Loucy (cell line): ENCODE data around the gene WFDC10A.
"Not testable (repeated sequence)": the region's sequence is repeated elsewhere in the genome, so short reads cannot be mapped to it uniquely, and the experiment has no call there.

Source experiments
- H2AFZ ChIP-seq: fragments of 200-600 bp; sonication (generic); 2 replicates; pipeline ENCODE4 v1.6.0; 2016; ENCODE audit warnings: antibody characterized with exemption, mild to moderate bottlenecking, low read length, moderate library complexity
- H3F3A ChIP-seq: fragments of 200-600 bp; 2 replicates; pipeline ENCODE4 v1.6.0; 2016; ENCODE audit warnings: antibody characterized with exemption, low read depth, mild to moderate bottlenecking
- H3K27me3 ChIP-seq: fragments of 200-600 bp; sonication (generic); 2 replicates; pipeline ENCODE4 v1.6.1; 2014; ENCODE audit warnings: low read length, mild to moderate bottlenecking; ENCODE audit not compliant: insufficient read depth, poor library complexity, severe bottlenecking
- H3K36me3 ChIP-seq: fragments of 200-600 bp; sonication (generic); 2 replicates; pipeline ENCODE4 v1.6.1; 2016; ENCODE audit warnings: low read length; ENCODE audit not compliant: insufficient read depth
- H3K4me1 ChIP-seq: fragments of 200-600 bp; sonication (generic); 2 replicates; pipeline ENCODE4 v1.5.1; 2014; ENCODE audit warnings: low read length, mild to moderate bottlenecking; ENCODE audit not compliant: insufficient read depth, poor library complexity, severe bottlenecking
- H3K4me2 ChIP-seq: fragments of 200-600 bp; sonication (generic); 2 replicates; pipeline ENCODE4 v1.6.0; 2014; ENCODE audit warnings: antibody characterized with exemption, low read length, low read depth, mild to moderate bottlenecking; ENCODE audit not compliant: poor library complexity, severe bottlenecking
- H3K4me3 ChIP-seq: fragments of 200-600 bp; sonication (generic); 2 replicates; pipeline ENCODE4 v1.5.1; 2014; ENCODE audit warnings: low read length, mild to moderate bottlenecking, mixed read lengths; ENCODE audit not compliant: poor library complexity, severe bottlenecking
- H3K79me2 ChIP-seq: fragments of 200-600 bp; sonication (generic); 2 replicates; pipeline ENCODE4 v1.6.1; 2014; ENCODE audit warnings: low read length; ENCODE audit not compliant: insufficient read depth
- H3K9ac ChIP-seq: fragments of 200-600 bp; sonication (generic); 2 replicates; pipeline ENCODE4 v1.6.0; 2014; ENCODE audit warnings: mild to moderate bottlenecking, low read depth, low read length, moderate library complexity; ENCODE audit not compliant: poor library complexity, severe bottlenecking
- H3K9me2 ChIP-seq: fragments of 200-600 bp; sonication (generic); replicated peaks from 2 replicates; pipeline ENCODE4 v1.6.1; 2016; ENCODE audit warnings: low read depth, low read length, mixed read lengths
- H3K9me3 ChIP-seq: fragments of 200-600 bp; sonication (generic); 2 replicates; pipeline ENCODE4 v1.6.1; 2014; ENCODE audit warnings: mild to moderate bottlenecking, antibody characterized with exemption, low read length, low read depth; ENCODE audit not compliant: insufficient read depth
- H4K20me1 ChIP-seq: fragments of 200-600 bp; sonication (generic); 2 replicates; pipeline ENCODE4 v1.6.0; 2014; ENCODE audit warnings: antibody characterized with exemption, low read length, mild to moderate bottlenecking; ENCODE audit not compliant: insufficient read depth, poor library complexity, severe bottlenecking
- CTCF ChIP-seq: fragments of 200-600 bp; sonication (generic); conservative IDR thresholded peaks from 2 replicates; pipeline ENCODE4 v1.5.1; 2014; ENCODE audit warnings: mild to moderate bottlenecking, antibody characterized with exemption, low read length
- EZH2phosphoT487 ChIP-seq: fragments of 200-600 bp; IDR thresholded peaks from 2 replicates; pipeline ENCODE4 v1.6.1; 2018; ENCODE audit warnings: antibody characterized with exemption, mild to moderate bottlenecking, moderate library complexity, borderline replicate concordance

WFDC10A gene

GRCh38 chr20:45646875-45647274 is 17.3 kb downstream of the WFDC10A start:
- no peaks in the 10 kb centered on the region for H3K79me2 ChIP-seq
- no peaks in the 10 kb centered on the region for H3K36me3 ChIP-seq
- no peaks in the 10 kb centered on the region for H3K27me3 ChIP-seq
- H3K4me2 ChIP-seq: no peak overlapping the region
- no peaks in the 10 kb centered on the region for H3K4me1 ChIP-seq
- TF ChIP-seq CTCF: no peak
- no peak for TF ChIP-seq EZH2phosphoT487
- no peak overlapping the region for H3K4me3 ChIP-seq
- no peaks in the 10 kb centered on the region for H3K9me3 ChIP-seq
- no peaks in the 10 kb centered on the region for H4K20me1 ChIP-seq
- no peak overlapping the region for H2AFZ ChIP-seq
- no peak overlapping the region for H3K9ac ChIP-seq
- H3F3A ChIP-seq: no peaks in the 10 kb centered on the region
- no peaks in the 10 kb centered on the region for H3K9me2 ChIP-seq

DNA sequence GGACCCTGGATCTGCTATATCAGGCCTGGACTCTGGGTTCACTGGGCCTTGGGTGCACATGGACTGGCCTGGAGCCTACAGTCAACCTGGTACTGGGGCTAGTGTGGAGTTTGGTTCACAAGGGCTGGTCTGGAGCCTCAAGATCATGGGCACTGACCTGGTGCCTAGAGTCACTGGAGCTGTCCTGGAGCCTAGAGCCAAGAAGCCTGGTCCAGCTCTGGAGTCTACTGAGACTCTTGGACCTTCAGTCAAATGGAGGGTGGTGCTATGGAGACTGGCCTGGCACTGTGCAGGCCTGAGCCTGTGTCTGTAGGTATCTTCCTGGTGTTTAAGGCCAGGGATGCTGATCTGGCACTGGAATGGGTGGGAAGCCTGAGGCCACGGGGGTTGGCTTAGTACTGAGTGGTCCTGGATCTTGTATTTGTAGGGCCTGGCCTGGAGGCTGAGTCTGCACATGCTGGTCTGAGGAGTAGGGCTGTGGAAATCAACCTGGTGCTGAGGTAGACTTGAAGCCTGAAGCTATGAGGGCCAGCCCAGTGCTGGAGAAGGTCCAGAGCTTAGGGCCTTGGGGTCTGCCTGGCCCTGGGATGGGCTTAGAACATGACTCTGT is 18.0 kb downstream of the WFDC10A start:
- Histone ChIP-seq H3K27me3 (no peaks in the 10 kb centered on the region), H3K9me2 (no peaks in the 10 kb centered on the region)
- TF ChIP-seq CTCF (no peak), EZH2phosphoT487 (no peak)

DNA sequence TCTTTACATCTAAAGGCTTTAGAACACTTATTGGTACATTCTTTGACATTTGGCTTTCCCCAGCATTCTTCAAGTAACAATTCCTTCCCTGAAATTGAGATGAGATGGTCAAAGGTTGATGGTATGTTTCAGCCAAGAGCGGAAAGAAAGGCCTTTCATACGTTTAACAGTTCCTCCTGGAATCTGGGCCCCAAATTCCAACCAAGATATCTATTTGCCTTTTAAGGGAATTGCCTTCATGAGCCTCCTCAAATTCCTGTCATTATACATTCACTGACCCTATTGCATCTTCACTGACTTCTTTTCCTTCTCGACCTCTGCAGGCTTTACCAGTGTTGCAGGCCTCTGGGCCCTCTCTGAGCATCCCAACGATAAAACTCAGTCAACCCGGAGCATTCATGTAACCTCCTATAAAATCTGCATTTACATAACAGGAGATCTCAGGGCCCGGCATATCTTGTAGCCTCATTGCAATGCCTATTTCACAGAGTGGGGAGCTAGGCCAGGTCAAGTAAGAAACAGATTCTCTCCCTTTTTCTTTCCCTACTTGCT is 19.8 kb downstream of the WFDC10A start:
- no peak overlapping the region for H3K9ac ChIP-seq
- H3F3A ChIP-seq: no peaks in the 10 kb centered on the region
- H4K20me1 ChIP-seq: no peaks in the 10 kb centered on the region
- TF ChIP-seq CTCF: no peak
- TF ChIP-seq EZH2phosphoT487: no peak
- no peaks in the 10 kb centered on the region for H3K79me2 ChIP-seq
- no peaks in the 10 kb centered on the region for H3K27me3 ChIP-seq
- H3K4me1 ChIP-seq: no peaks in the 10 kb centered on the region
- no peaks in the 10 kb centered on the region for H3K36me3 ChIP-seq
- H3K4me2 ChIP-seq: no peak overlapping the region
- no peak overlapping the region for H3K4me3 ChIP-seq
- H2AFZ ChIP-seq: no peak overlapping the region
- no peaks in the 10 kb centered on the region for H3K9me2 ChIP-seq
- no peaks in the 10 kb centered on the region for H3K9me3 ChIP-seq

More for the DNA sequence above, 18.0 kb downstream of the WFDC10A start:
- Histone ChIP-seq H3K36me3 (no peaks in the 10 kb centered on the region), H3K4me1 (no peaks in the 10 kb centered on the region), H3K4me2 (no peak overlapping the region), H3K79me2 (no peaks in the 10 kb centered on the region), H3F3A (no peaks in the 10 kb centered on the region), H2AFZ (no peak overlapping the region), H4K20me1 (no peaks in the 10 kb centered on the region), H3K9ac (no peak overlapping the region), H3K4me3 (no peak overlapping the region), H3K9me3 (no peaks in the 10 kb centered on the region)

GRCh38 chr20:45651726-45652125 is 22.2 kb downstream of the WFDC10A start:
- H3K9ac ChIP-seq, H3K9me3 ChIP-seq, H3K4me2 ChIP-seq, H3K36me3 ChIP-seq, H4K20me1 ChIP-seq, H3K9me2 ChIP-seq, H3F3A ChIP-seq, H2AFZ ChIP-seq, H3K27me3 ChIP-seq, H3K79me2 ChIP-seq, H3K4me1 ChIP-seq, H3K4me3 ChIP-seq: not testable (repeated sequence)

- not testable (repeated sequence) for H3K4me2 ChIP-seq, H2AFZ ChIP-seq, H3K9me3 ChIP-seq, H3K36me3 ChIP-seq, H3F3A ChIP-seq, H3K79me2 ChIP-seq, H3K9me2 ChIP-seq, H4K20me1 ChIP-seq, H3K27me3 ChIP-seq, H3K4me1 ChIP-seq, H3K4me3 ChIP-seq, H3K9ac ChIP-seq
These were observed 27.5 kb downstream of the WFDC10A start for GRCh38 chr20:45657038-45657437.
